Smooth muscle cell of bladder (primary cell): Measurements from ENCODE around the gene RGPD6. TPM values are rescaled to one million over a fixed set of nuclear protein-coding genes. Genes with fewer than 3 reads are reported as not detected.

Experiments
- total RNA-seq: library from RNA; depleted of rRNA; stranded (reverse); fragments of >200 nt; gene quantifications from 2 replicates; pipeline ENCODE4 v1.2.3, GENCODE V29; 2014

Gene RGPD6
- total RNA-seq = 20.8 and 31.2 TPM in 2 replicates

DNA sequence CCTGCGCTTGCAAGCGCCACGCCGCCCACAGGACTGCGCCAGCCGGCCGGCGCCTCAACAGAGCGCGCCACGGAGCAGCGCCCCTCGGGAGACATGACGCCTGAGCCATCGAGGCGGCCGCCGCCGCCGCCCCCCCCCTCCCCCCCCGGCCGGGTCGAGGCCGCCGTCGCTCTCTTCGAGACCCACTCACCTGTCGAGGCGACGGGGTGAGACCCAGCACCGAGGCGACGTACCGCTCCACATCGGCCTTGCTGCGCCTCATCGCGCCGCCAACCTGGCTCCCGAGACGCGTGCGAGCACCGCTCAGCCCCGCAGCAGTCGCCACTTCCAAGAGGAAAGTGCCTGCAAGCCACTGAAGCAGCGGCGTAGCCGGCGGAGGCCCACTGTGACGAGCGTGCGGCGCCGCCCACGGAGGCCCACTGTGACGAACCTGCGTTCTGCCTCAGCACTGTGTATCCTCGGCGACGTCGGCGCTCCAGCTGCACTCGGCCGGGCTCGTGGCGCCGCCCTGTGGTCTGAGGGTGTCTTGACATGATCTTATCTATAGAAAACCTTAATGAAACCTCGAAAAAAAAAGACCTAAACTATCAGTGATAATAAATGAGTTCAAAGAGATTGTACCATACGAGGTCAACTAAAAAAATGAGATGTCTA lies at the start of gene RGPD6:
TSS of gene RGPD6 (minus strand) at position 460 of the 654 bp plus-strand sequence. CDS start at position 262, 198 bp downstream.

DNA sequence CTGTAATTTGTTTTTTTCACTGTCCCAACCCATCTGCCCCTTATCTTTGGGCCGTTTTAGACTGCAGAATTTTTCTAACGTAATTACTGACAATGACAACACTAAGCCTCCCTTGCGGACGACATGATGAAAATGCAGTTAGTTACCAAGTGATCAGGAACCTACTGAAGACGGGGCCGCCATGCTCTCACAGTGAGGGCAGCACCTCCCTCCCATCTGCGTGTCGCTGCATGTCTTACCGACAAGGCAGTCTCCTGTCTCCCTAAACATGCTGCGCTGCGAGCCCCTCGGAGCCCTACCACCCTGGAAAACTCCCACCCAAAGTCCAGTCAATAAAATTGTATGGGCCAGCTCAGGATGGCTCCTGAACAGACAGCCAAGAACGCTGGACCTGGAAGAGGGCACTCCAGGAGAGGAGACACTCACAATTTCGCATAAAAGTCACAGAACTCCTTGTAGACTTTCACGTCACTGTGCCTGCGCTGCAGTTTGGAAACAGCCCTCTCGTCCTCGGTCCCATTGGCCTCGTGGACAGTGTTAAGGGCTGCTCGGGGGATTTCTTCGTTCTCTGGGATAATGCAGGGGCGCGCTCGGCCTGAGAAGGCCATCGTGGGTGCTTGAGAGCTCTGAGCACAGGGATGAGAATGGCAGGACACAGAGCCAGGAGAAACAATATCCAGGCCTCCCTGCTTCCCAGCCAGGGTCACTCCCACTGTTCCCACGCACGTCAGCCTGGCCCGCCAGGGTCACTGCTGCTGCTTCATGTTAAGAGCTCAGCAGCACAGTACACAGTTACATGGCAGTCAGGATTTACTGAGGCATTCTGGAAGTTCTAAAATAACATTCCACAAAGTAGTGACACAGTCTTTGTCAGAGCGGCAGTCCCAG lies 104.6 kb downstream of the RGPD6 start, which contains the start of gene LIMS4:
TSS of gene LIMS4 (minus strand) at position 646 of the 888 bp plus-strand sequence. CDS start at position 608, 38 bp downstream.

Other genes with a start within 250 kb of the RGPD6 start
- gene LIMS4, start 104.4 kb downstream of the RGPD6 start, total RNA-seq = 1.1 TPM in 2 replicates
- gene BUB1, start 100.8 kb upstream of the RGPD6 start, total RNA-seq = 4.3 and 4.8 TPM in 2 replicates
- not detected in 2 replicates for gene ACOXL, start 155.4 kb upstream of the RGPD6 start, total RNA-seq